GM18517 (cell line): ENCODE results near the gene SMOC1.

Source experiments
- ATAC-seq: cut with Tn5 transposase; IDR thresholded peaks from one replicate; pipeline ENCODE4 v1.9.1; 2021; ENCODE audit warnings: mild to moderate bottlenecking, moderate library complexity; ENCODE audit not compliant: unreplicated experiment

SMOC1 gene

GRCh38 chr14:70078329-70078728 is 199.1 kb downstream of the SMOC1 start:
- no peak for ATAC-seq

- ATAC-seq, result no peak
Measured at GRCh38 chr14:70080076-70080475, 200.9 kb downstream of the SMOC1 start.
